ENCODE measurements around the gene LSAMP.
"Not testable (repeated sequence)": the region's sequence is repeated elsewhere in the genome, so short reads cannot be mapped to it uniquely, and the experiment has no call there.

LSAMP gene

DNA sequence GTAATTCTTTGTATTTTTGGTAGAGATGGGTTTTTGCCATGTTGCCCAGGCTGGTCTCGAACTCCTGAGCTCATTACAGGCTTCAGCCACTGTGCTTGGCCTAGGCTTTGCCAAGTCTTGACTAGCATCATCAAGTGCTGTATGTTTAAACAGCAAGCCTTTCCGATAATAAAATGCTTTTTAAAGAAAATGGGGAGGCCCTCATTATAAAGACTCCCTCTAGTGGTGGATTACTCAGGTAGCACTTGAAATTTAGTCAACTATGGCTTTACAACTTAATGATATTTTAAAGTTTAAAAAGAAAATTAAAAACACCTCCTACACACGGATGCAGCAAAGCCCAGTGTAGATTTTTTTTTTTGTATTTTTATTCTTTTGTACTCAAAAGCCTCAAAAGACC, 608.3 kb downstream of the LSAMP start:
- no peak for DNase-seq (ENCODE audit: low spot score)

DNA sequence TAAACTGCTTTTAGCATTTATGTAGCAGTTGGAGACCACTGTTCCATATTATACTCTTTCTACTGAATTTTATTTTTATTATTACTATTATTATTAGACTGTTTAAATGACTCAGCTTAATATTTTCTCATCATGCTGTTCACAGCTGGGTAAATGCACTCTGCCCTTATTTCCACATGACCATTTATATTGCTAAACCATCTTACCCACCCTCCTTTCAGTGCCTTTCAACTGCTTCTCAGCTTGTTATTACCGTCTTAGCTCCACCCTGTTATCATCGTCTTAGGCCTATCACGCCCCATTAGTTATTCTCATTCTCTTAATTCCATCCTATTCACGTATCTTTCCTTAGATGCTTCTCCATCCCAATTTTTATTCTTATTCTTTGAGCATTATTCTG, 609.3 kb downstream of the LSAMP start:
- no peak for DNase-seq (ENCODE audit: low spot score)

DNA sequence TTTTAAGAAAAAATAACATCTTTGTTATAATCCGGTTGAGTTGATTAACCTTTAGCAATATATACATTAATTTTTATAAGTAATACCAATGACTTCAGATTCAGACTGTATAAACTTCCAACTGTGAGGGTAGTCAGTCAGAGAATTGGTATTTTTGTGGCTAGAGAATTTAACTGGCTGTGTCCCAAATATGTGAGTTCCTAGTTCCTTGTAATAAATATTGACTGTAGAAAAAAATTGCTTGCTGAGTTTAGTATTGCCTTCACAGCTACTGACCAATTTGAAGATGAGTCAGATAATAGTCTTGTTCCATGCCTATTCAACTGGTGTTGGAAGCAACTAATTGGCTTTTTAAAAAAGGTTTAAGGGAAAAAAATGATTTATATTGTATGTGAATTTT, 611.2 kb downstream of the LSAMP start:
- no peak for DNase-seq (ENCODE audit: low spot score)

DNA sequence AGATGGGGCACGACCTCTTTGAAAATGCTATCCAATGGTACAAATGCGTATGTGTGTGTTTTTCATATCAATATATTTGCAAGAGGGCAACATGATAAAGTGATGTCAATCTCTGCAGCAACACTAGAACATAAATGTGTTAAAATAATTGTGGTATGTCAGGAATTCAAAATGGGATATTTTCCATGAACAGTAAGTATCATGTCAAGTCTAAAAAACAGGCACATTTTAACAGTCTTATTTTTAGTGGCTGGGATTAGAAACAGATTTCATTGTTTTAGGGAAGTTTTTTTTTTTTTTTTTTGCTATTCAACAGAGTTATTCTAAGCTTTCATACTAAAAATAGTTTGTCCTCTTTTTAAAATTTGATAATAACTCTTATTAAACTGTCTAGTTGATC, 612.2 kb downstream of the LSAMP start:
- no peak for DNase-seq (ENCODE audit: low spot score)

DNA sequence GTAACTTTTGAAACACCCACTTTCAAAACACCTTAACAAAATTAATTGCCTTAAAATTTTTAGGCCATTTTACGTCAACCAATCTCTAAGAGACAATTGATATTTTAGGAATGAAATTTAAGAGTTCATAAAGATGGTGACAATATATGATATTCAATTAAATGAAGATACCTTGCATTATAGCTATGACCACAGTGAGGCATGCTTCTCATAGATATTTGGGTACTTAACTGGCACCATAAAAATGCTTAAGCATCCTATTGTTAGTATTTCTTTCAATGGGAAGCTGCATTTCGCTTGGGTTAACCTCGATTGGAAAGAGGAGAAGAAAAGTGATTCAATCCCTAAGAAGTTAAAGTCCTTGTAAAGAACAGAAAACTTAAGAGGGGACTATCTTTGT, 613.0 kb downstream of the LSAMP start:
- DNase-seq (ENCODE audit: low spot score), result no peak

DNA sequence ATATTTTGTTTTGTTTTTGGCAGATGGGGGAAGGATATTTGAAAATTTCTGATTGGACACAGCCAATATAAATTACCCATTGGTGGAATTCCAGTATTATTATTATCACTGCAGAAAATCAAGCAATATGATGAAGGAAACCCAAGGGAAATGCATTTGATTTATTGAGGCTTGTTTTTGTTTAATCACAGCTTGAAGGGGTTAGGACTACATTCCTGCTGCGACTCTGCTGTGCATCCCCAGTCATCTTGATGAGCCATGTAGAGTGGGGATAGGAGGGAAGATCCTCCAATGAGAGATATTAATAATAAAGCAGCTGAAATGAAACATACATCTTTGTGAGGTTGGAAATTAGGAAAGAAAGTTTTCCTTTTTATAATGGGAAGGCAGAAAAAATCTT, 613.4 kb downstream of the LSAMP start:
- DNase-seq (ENCODE audit: low spot score), result no peak

DNA sequence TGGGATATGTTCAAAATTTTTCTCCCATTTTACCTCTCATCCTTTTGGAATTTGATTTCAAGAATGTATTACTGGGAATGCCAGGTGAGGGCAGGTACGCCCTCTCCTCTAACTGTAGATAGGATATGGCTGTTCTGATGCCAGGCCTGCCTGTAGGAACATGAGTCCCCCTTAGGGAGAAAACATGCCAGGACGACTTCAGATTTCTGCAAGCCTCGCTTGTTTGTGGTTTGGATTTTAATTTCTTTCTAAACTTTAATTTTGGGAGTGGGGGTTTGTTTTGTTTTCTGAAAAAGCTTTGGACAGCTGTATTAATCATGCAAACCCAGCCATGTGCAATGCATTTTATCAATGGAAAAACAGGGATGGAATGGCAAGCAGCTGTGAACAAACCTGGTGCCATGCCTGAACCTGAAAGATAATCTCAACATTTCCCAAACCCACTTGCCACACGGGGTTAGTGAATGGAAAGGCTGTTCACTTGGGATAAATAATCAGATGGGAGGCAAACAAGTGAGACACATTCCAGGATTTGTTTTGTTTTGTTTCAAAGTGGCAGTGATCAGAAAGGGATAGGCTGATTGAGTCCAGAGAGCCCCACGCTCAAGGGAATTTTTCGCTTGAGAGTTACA, 614.4 kb downstream of the LSAMP start:
- DNase-seq (ENCODE audit: low spot score), result no peak

DNA sequence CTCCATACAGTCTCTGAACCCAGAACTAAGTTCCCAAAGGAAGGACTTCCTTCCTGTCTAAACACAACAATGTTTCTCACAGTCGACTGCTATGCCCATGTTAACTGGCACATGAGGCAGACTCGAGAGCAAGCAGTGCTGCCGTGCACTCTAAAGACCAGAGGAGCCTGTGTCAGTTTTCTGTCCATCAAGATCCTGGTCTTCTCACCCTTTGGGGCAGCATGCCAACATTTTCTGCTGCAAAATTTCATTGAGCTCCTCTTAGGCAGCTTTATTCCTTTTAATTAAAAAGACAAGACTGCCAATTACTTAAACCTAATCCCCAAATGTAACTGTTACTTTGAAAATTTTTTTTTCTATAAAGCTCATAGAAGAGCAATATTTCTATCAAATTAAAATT, 616.9 kb downstream of the LSAMP start:
- DNase-seq (ENCODE audit: low spot score), result no peak

DNA sequence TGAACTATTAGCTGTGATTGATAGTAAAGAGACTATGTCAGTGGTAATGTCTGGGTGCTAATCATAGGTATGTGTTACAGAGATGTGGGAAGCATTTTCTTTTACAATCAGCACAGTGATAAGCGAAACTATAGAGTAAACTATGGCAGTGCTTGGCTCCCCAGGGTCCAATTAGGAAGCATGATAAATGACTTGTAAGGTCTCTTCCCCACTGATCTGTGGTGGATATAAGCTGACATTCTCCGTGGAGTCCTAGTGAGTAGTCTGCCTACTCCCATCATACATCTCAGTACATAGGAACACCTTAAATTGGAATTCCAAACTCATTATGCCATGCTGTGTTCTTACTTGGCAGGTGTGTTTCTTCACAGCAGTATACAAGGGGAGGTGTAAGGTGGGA, 617.8 kb downstream of the LSAMP start:
- DNase-seq (ENCODE audit: low spot score), result no peak

DNA sequence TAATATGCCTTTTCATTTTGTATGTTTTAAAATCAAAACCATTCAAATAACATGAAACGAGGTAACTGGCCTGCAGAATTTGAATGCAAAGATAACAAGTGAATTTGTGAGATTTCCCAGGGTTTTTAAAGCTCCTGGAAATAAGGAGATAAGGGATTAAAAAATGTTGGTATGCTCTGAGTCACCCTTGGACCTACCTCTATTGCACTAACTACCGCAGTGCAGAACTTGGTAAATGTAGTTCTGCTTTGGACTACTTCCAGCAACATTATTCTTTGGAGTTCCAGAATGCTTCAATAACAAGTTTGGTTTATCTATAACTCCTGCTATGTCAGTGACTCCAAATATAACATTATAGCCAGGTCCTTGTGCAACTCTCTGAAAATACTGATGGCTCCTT, 620.2 kb downstream of the LSAMP start:
- no peak for DNase-seq (ENCODE audit: low spot score)

DNA sequence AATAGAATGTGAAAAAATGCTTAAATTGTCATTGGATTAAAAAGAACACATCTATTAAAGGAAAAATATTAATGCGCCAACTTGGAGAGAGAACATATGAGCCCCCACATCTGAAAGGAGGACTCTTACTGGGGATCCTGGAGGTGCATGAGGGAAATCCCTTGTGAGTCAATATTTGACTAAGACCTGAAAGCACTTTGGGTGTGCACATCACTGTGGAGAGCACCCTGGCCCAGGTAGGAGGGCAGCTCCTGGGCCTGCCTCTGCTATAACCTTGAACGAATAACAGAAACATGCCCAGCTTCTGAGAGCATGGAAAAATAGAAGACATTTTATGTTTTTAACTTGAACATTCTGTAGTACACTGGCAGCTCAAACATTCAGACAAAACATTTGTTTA, 622.2 kb downstream of the LSAMP start:
- DNase-seq (ENCODE audit: low spot score), result no peak

DNA sequence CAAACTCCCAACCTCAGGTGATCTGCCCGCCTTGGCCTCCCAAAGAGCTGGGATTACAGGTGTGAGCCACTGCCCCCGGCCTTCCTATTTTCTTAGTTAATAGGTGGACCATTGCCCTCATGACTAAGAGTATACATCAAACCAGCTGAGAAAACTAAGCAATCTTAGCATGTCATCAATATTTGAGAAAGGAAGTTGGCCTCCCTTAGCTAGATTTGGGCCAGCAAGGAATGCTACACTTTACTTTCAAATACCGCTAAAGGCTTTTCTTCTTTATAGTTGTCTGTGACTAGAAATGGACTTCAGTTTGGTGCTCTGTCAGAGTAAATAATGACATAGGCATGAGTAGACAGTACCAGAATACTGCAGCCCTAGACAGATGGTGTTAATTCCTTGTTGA, 622.7 kb downstream of the LSAMP start:
- no peak for DNase-seq (ENCODE audit: low spot score)

DNA sequence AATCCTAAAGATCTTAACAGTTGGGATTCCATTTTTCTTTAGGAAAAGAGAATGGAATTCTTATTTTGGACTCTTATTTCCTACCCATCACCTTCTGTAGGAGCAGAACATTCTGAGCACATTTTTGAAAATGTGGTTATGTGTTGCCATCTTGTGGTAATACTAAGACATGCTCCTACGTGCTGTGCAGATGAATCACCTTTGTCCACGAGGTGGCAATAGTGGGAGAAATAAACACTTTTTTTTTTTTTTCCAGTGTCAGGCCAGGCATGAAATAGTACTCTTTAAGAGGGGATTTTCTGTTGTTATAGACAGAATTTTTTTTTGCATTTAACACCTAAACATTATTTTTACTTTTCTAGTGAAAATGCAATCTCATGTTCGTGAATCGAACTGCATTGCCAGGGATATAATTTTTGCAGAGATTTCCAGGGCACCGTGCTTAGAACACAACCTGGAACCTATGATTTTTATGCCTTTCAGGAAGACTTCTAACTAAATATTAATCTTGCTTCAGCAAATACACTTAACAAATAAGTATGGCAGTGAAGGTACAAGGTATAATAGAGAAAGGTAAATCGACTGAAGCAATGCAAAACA, 625.4 kb downstream of the LSAMP start:
- DNase-seq (ENCODE audit: low spot score), result peak; percentile 69

DNA sequence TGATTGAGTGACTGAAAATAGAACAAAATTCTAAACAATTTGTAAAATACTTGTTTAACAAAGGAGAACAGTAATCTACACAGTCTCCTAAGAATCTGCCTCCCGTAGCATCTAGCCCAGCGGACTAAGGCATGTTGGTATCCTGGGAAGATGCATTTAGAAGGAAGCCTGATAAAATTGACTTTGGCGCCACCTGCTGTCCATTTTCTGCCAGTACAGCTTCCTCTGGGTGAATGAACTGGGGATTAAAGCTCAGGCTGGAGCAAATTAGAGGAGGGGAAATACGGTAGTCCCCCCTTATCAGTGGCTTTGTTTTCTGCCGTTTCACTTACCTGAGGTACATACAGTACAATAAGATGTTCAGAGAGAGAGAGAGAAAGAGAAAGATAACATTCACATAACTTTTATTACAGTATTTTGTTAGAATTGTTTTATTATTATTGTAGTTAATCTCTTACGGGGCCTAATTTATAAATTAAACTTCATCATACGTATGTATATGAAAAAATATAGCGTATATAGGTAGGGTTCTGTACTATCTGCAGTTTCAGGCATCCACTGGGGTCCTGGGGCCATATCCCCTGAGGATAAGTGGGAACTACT, 630.4 kb downstream of the LSAMP start:
- DNase-seq (ENCODE audit: low spot score), result peak; percentile 71

DNA sequence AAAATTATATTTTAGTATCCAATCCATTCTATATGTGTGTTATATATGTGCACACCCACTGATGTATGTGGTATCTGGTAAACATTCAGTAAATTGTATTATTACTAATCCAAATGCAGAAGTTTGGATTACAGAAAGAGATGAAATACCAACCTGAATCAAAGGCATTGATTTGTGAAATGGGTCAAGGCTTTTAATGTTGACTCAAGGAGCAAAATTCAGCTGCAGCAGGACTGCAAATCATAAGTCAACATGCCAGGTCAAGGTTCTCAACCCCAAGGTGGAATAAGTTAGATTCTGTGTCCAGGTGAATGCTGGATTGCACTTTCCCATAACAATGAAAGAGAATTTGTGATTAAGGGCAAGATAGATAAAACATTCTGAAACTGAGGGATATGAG, 631.3 kb downstream of the LSAMP start:
- no peak for DNase-seq (ENCODE audit: low spot score)

DNA sequence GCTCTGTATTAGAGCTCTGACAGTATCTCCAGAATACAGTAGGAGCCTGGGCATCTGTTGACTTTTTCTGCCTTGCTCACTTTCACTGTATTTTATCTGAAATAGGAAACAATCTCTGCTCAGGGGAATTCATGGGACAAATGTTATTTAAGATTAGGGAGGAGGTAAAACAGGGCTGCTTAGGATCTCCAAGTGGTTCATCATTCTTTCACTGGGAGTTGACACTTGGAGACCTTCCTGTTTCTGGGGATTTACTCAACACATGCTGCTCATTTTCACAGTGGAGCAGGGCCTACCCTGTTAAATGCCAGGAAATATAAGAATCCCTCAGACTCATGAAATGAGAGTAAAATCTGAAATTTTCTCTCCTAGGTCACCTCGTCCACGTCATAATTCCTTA, 636.5 kb downstream of the LSAMP start:
- DNase-seq (ENCODE audit: low spot score), result no peak

DNA sequence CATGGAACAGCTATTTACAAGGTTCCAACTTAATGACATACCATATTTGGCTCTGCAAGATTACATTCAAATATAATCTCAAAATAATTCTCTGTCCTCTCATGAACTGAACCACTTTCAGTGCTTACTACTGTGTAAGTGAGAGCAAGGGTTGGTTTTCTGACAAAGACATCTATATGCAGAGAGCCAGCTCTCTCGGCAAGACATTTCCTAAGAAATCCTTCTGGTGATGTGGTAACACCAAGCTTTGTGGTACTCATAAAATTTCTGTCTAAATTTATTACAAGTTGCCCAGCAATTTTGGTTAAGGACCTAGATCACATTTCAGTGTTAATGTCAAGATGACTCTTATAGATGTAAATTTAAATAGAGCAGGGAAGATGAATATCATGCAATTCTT, 637.0 kb downstream of the LSAMP start:
- no peak for DNase-seq (ENCODE audit: low spot score)

DNA sequence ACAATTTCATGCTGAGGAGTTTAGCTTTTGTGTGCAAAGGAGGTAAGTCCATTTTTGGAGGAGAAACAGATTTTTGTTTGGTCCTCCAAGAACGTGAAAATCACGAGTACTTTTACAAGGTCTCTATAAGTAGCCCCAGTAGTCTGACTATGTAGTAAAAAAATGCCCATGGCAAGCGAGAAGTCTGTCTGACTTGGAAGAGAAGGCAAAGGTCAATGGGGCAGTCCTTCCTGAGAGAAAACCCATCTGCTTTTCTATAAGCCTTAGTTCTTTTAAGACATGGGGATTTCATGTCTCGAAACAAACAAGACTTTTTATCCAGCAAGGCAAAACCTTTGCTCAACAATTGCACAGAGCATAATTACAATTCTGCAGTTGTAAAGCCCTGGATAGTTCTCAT, 638.8 kb downstream of the LSAMP start:
- no peak for DNase-seq (ENCODE audit: low spot score)

DNA sequence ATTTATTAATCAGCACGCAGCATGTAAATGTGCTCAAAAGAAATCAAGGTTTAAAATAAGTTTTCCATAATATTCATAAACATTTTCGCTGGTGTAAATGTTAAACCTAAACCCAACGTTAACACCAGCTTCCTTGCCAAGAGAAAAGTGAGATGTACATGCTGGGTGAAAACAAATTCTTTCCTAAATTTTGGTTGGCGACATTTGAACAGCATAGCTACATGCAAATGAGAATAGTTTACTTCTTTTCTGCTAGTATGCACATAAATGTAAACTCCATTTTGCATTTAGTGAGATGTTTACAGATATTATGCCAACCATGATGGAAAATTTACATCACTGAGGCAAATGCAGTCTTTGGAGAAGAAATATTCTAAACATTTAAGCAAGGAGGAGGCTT, 639.8 kb downstream of the LSAMP start:
- DNase-seq (ENCODE audit: low spot score), result no peak

DNA sequence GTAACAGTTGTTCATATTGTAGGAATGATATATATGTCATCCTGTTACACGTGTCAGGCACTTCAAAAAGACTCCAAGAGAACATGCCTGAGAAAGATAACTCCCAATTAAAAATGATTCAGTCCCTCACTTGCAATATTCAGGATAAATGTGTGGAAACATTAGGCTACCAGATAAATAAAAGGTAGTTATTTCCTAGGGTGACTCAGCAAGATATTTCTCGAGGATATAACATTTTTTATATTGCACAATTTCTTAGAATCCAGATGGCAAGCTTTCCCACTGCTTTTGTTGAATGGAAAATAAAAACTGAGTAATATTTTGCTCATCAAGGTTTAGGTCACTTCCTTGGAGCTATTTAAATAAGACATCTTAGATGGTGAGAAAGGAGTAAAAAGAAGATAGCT, 640.6 kb downstream of the LSAMP start:
- no peak for DNase-seq (ENCODE audit: low spot score)

DNA sequence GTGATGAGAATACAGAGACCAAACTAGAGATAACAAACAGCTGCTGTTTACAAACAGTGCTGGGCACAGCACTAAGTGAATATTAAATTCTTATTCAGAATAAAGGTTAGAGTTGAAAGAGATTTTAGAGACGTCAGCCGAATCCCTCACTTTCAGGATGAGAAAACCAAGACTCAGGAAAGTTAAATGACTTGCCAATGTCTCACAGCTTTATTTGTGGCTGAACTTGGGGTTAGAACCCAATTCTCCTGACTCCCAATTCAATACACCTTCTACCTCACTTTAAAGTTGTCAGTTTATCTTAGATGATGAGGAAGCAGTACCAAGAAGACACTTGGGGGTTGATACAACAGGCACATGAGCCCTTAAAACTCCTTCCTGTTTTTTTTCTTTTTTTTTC, 641.1 kb downstream of the LSAMP start:
- no peak for DNase-seq (ENCODE audit: low spot score)

DNA sequence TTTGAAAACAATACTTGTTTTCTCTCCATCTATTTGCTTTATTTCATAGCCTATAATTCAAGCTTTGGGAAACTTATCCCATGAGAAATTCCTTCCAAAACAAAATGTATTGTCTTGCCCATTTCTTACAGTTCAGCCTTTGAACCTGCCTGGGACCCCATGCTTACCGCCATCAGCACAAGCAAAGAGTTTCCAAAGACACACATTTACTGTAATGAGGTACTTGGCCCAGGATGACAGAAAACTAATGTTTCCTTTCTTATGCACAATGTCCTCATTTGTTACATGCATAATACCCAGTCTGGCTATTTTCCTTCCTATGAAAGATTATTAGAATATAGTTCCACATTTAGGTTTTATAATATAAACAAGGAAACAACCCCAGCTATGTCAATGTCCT, 641.6 kb downstream of the LSAMP start:
- no peak for DNase-seq (ENCODE audit: low spot score)

DNA sequence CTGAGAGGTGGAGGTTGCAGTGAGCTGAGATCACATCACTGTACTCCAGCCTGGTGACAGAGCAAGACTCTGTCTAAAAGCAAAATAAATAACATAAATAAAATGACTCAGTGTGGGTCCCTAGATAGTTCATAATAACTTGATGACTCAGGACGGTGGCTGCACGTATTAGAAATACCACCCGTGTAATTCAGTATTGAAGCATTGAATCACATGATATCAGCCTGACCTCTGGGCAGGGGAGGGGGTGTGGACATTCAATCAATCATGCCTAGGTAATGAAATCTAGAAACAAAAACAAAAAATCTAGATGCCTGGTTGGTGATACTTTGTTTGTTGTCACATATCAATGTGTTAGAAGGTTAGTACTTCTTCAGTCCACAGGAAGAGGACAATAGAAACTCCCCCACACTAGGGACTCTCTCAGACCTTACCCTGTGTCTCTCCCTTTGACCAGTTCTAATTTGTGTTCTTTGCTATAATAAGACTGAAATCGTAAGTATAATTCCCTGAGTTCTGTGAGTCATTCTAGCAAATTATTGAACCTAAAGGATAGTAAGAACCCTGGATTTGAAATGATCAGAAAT, 644.7 kb downstream of the LSAMP start:
- no peak for DNase-seq (ENCODE audit: low spot score)

DNA sequence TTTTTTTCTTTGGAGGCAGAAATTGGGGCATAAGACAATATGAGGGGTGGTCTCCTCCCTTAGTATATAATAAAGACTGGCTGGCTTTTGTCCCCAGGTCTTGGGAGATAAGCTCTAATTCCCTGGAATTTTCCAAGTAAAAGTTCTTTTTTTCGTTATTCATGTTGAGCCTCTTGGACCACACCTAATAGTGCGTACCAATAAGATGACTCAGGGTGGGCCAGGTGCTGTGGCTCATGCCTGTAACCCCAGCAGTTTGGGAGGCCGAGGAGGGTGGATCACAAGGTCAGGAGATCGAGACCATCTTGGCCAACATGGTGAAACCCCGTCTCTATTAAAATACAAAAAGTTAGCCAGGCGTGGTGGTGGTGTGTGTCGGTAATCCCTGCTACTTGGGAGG, 645.2 kb downstream of the LSAMP start:
- not testable (repeated sequence) for DNase-seq (ENCODE audit: low spot score)

All from hematopoietic multipotent progenitor cell treated with erythropoietin and hydrocortisone succinate and interleukin-3 and kit ligand, for 17 days (in vitro differentiated cells).